GM12878 (cell line): Measurements from ENCODE around the gene NOX1. TPM values are rescaled to one million over a fixed set of nuclear protein-coding genes. Genes with fewer than 3 reads are reported as not detected.

Experiments
- ATAC-seq: fragments of 200-7000 bp; cut with Tn5 transposase; 3 replicates; pipeline ENCODE4 v1.9.1; 2020; ENCODE audit warnings: mild to moderate bottlenecking, moderate library complexity
- BruUV-seq: library from RNA; stranded (reverse); fragments of 400-500 nt; replicated peaks from 2 replicates; lab custom pipeline; 2021; lab: Mats Ljungman, UMichigan
- CTCF ChIA-PET: fragments of 300-600 bp; sonication (Branson Sonifier 250); formaldehyde crosslinking; extraction: SDS; loops from one replicate; lab custom pipeline; 2021; ENCODE audit warnings: inconsistent platforms; lab: Yijun Ruan, JAX
- POLR2A ChIA-PET: fragments of 350-600 bp; formaldehyde crosslinking; extraction: SDS; loops from one replicate; lab custom pipeline; 2021; ENCODE audit warnings: inconsistent platforms; lab: Charles Lee
- RAD21 ChIA-PET: fragments of 300-600 bp; sonication (Branson Sonifier 250); formaldehyde crosslinking; loops from one replicate; lab custom pipeline; 2023; ENCODE audit warnings: antibody characterized with exemption; ENCODE audit not compliant: unreplicated experiment; lab: Charles Lee
- SMC1A ChIA-PET: fragments of 300-600 bp; sonication (Branson Sonifier 250); formaldehyde crosslinking; loops from one replicate; lab custom pipeline; 2023; ENCODE audit not compliant: unreplicated experiment, uncharacterized antibody; lab: Charles Lee
- DNase-seq: peaks from one replicate; pipeline ENCODE4 v3.0.0-alpha.2; 2011; ENCODE audit warnings: low read depth, low spot score
- FAIRE-seq: peaks from 3 replicates; lab custom pipeline; 2011; peaks lifted over from hg19 to GRCh38; lab: Jason Lieb, UNC
- H2AFZ ChIP-seq: 2 replicates; pipeline ENCODE4 v1.6.0; 2011; ENCODE audit warnings: low read depth, low read length, control low read depth; ENCODE audit not compliant: control insufficient read depth
- H3K27ac ChIP-seq: 2 replicates; pipeline ENCODE4 v1.5.1; 2011; ENCODE audit warnings: control low read depth; ENCODE audit not compliant: control insufficient read depth, insufficient read depth
- H3K27me3 ChIP-seq, 2 experiments: replicated peaks in 1 of 2; 2 replicates each; pipeline versions ENCODE4 v1.6.0 to v1.6.1; 2011; ENCODE audit warnings: low read length in 1 of 2; ENCODE audit not compliant: control insufficient read depth in 2 of 2, insufficient read depth in 2 of 2
- H3K36me3 ChIP-seq, 2 experiments: 2 replicates each; pipeline ENCODE4 v1.5.1; 2011; ENCODE audit warnings: low read length in 1 of 2; ENCODE audit not compliant: control insufficient read depth in 2 of 2, insufficient read depth in 2 of 2
- H3K4me1 ChIP-seq: 2 replicates; pipeline ENCODE4 v1.6.1; 2011; ENCODE audit warnings: mild to moderate bottlenecking, low read length, moderate library complexity, mixed read lengths; ENCODE audit not compliant: control insufficient read depth, insufficient read depth
- H3K4me2 ChIP-seq: 2 replicates; pipeline ENCODE4 v1.6.0; 2011; ENCODE audit warnings: control low read depth; ENCODE audit not compliant: control insufficient read depth, insufficient read depth
- H3K4me3 ChIP-seq: fragments of 200-600 bp; sonication (generic); 2 replicates; pipeline ENCODE4 v1.5.1; 2016
- H3K79me2 ChIP-seq: 2 replicates; pipeline ENCODE4 v1.6.0; 2011; ENCODE audit warnings: low read length; ENCODE audit not compliant: control insufficient read depth, insufficient read depth
- H3K9ac ChIP-seq: 2 replicates; pipeline ENCODE4 v1.8.0; 2011; ENCODE audit warnings: low read length, control low read depth, mixed read lengths; ENCODE audit not compliant: control insufficient read depth, insufficient read depth
- H3K9me3 ChIP-seq: replicated peaks from 3 replicates; pipeline ENCODE4 v1.5.1; 2011; ENCODE audit warnings: mild to moderate bottlenecking, low read length; ENCODE audit not compliant: control insufficient read depth, insufficient read depth
- H4K20me1 ChIP-seq: 2 replicates; pipeline ENCODE4 v1.6.0; 2011; ENCODE audit not compliant: control insufficient read depth, insufficient read depth
- MEF2A ChIP-seq: IDR thresholded peaks from 2 replicates; pipeline ENCODE4 v1.6.1; 2011; ENCODE audit warnings: low read depth, mild to moderate bottlenecking, low read length, moderate library complexity; ENCODE audit not compliant: insufficient read depth
- MEF2B ChIP-seq: fragments of 450-650 bp; IDR thresholded peaks from 2 replicates; pipeline ENCODE4 v1.6.1; 2018; ENCODE audit warnings: mild to moderate bottlenecking, moderate library complexity; ENCODE audit not compliant: partially characterized antibody, poor library complexity, severe bottlenecking
- NFIC ChIP-seq: IDR thresholded peaks from 2 replicates; pipeline ENCODE4 v1.6.1; 2012; ENCODE audit warnings: low read depth, mild to moderate bottlenecking, inconsistent platforms, low read length, moderate library complexity
- NR2C2 ChIP-seq: IDR thresholded peaks from 2 replicates; pipeline ENCODE4 v1.6.1; 2011; ENCODE audit warnings: borderline replicate concordance, low read depth; ENCODE audit not compliant: control insufficient read depth, insufficient read length
- SPI1 ChIP-seq: IDR thresholded peaks from 2 replicates; pipeline ENCODE4 v1.6.1; 2011; ENCODE audit warnings: low read depth, mild to moderate bottlenecking, low read length, moderate library complexity, borderline replicate concordance; ENCODE audit not compliant: insufficient read depth
- in situ Hi-C: fragments of 300-500 bp; cut with MboI; formaldehyde crosslinking; loops from 9 replicates; pipeline ENCODE4 v1.14.3; 2018; ENCODE audit warnings: mixed read lengths
- intact Hi-C: fragments of 100-400 bp; cut with micrococcal nuclease; formaldehyde crosslinking; loops from one replicate; pipeline ENCODE4 v1.14.2; 2022; ENCODE audit not compliant: unreplicated experiment
- polyA plus RNA-seq, 11 experiments: library from polyadenylated mRNA; depleted of rRNA in 4 of 11; unstranded in 6 of 11; stranded (reverse) in 5 of 11; fragments of >200 nt; fragmentation: Nextera tagmentation in 4 of 11; fragmentation: Illumina TruSeq in 1 of 11; extraction: Ambion mirVana in 4 of 11; extraction: Trizol in 1 of 11; gene quantifications; 1 replicate in 1 of 11; 2 replicates in 10 of 11; pipeline versions ENCODE4 v1.2.1 to v1.2.3, GENCODE V29; 2011 to 2016; ENCODE audit warnings: inconsistent platforms in 2 of 11, missing spikeins in 2 of 11, low read depth in 1 of 11
- total RNA-seq, 4 experiments: library from RNA; depleted of rRNA in 3 of 4; stranded (reverse); fragments of >200 nt in 3 of 4; fragmentation: Illumina TruSeq in 1 of 4; extraction: Trizol in 1 of 4; gene quantifications; 2 replicates each; pipeline versions ENCODE4 v1.2.1 to v1.2.3, GENCODE V29; 2013 to 2021
- TF ChIP-seq, protein P1 (sequence below): IDR thresholded peaks from 2 replicates; pipeline ENCODE4 v1.6.1; 2012; ENCODE audit warnings: mild to moderate bottlenecking, low read depth, low read length

The NOX1 gene
- total and polyA plus RNA-seq, 10 of the 15 experiments (the other 5 are each of a cell fraction or from before 2014, with no cell fraction given) = 0.03 to 0.09 (median 0.08) TPM; not detected in 6

- H3K79me2 ChIP-seq = no peaks in the 10 kb centered on the region
- ATAC-seq = 0 out of 3 replicates have a peak, but pooled peaks have one; percentile 28
- BruUV-seq = no TSS peak
- no peaks in the 10 kb centered on the region for H3K36me3 ChIP-seq
- H3K4me2 ChIP-seq = no peak overlapping the region
- no peak overlapping the region for H2AFZ ChIP-seq
- H3K4me3 ChIP-seq = no peak overlapping the region
- DNase-seq = no peak
- no peaks in the 10 kb centered on the region for H4K20me1 ChIP-seq
- intact Hi-C loops (no loop called here), in situ Hi-C loops (no loop called here)
- H3K27me3 ChIP-seq = no peaks in the 10 kb centered on the region
- CTCF ChIA-PET = no interaction called here
- no peak overlapping the region for H3K9ac ChIP-seq
- peak; percentile 5; the same call in 1 of the 2 replicates for TF ChIP-seq SPI1
- TF ChIP-seq NR2C2 = no peak
- TF ChIP-seq, protein P1, sequence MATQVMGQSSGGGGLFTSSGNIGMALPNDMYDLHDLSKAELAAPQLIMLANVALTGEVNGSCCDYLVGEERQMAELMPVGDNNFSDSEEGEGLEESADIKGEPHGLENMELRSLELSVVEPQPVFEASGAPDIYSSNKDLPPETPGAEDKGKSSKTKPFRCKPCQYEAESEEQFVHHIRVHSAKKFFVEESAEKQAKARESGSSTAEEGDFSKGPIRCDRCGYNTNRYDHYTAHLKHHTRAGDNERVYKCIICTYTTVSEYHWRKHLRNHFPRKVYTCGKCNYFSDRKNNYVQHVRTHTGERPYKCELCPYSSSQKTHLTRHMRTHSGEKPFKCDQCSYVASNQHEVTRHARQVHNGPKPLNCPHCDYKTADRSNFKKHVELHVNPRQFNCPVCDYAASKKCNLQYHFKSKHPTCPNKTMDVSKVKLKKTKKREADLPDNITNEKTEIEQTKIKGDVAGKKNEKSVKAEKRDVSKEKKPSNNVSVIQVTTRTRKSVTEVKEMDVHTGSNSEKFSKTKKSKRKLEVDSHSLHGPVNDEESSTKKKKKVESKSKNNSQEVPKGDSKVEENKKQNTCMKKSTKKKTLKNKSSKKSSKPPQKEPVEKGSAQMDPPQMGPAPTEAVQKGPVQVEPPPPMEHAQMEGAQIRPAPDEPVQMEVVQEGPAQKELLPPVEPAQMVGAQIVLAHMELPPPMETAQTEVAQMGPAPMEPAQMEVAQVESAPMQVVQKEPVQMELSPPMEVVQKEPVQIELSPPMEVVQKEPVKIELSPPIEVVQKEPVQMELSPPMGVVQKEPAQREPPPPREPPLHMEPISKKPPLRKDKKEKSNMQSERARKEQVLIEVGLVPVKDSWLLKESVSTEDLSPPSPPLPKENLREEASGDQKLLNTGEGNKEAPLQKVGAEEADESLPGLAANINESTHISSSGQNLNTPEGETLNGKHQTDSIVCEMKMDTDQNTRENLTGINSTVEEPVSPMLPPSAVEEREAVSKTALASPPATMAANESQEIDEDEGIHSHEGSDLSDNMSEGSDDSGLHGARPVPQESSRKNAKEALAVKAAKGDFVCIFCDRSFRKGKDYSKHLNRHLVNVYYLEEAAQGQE = no peak
- TF ChIP-seq NFIC = no peak
- TF ChIP-seq MEF2A = 0 out of 2 replicates have a peak, but pooled peaks have one; percentile 21
- TF ChIP-seq MEF2B = peak; percentile 56
- RAD21 ChIA-PET = interaction anchor here (1.0 to 1.2 kb wide), 2 partner anchors 11 to 24 kb away, joined by 3 to 4 read pairs; no protein-coding TSS in a partner anchor
- H3K4me1 ChIP-seq = no peaks in the 10 kb centered on the region
- SMC1A ChIA-PET = interaction anchor here (1.0 to 1.5 kb wide), 2 partner anchors 24 to 50 kb away, joined by 3 to 4 read pairs; no protein-coding TSS in a partner anchor
- POLR2A ChIA-PET = no interaction called here
- H3K27ac ChIP-seq = no peak overlapping the region
- FAIRE-seq = no peak
- no peaks in the 10 kb centered on the region for H3K9me3 ChIP-seq
Observed at GRCh38 chrX:100905620-100906019, 31.5 kb upstream of the NOX1 start.
